LNCaP clone FGC (cell line): ENCODE results near the gene VLDLR.

Experiments
- DNase-seq: peaks from one replicate; pipeline ENCODE4 v3.0.0-alpha.2; 2011; ENCODE audit warnings: low read depth
- H3K4me3 ChIP-seq: 2 replicates; pipeline ENCODE4 v1.5.1; 2011; ENCODE audit warnings: mild to moderate bottlenecking, low read depth, low read length, control low read depth
- CTCF ChIP-seq: IDR thresholded peaks from 2 replicates; pipeline ENCODE4 v1.5.1; 2012; ENCODE audit warnings: mild to moderate bottlenecking; ENCODE audit not compliant: control insufficient read depth, insufficient read depth; ENCODE audit errors: extremely low read depth

VLDLR gene

GRCh38 chr9:2605246-2605645, 16.3 kb upstream of the VLDLR start:
- H3K4me3 ChIP-seq: no peak overlapping the region
- no peak for DNase-seq
- TF ChIP-seq CTCF: no peak

- no peak for TF ChIP-seq CTCF
- H3K4me3 ChIP-seq: no peak overlapping the region
- no peak for DNase-seq
These were observed 13.3 kb upstream of the VLDLR start for GRCh38 chr9:2608276-2608675.

- no peak for TF ChIP-seq CTCF
- DNase-seq: no peak
- H3K4me3 ChIP-seq: no peak overlapping the region
These were observed 10.6 kb upstream of the VLDLR start for GRCh38 chr9:2610985-2611384.

- no peak overlapping the region for H3K4me3 ChIP-seq
- TF ChIP-seq CTCF: no peak
- DNase-seq: no peak
These were observed 9.6 kb upstream of the VLDLR start for GRCh38 chr9:2611961-2612360.

- no peak for TF ChIP-seq CTCF
- DNase-seq: peak; percentile 82
- no peak overlapping the region for H3K4me3 ChIP-seq
These were observed 7.8 kb upstream of the VLDLR start for GRCh38 chr9:2613730-2614271.

- no peak overlapping the region for H3K4me3 ChIP-seq
- DNase-seq: no peak
- TF ChIP-seq CTCF: no peak
These were observed 6.1 kb upstream of the VLDLR start for GRCh38 chr9:2615497-2615896.

GRCh38 chr9:2616692-2617377, 4.8 kb upstream of the VLDLR start:
- DNase-seq: no peak
- no peak overlapping the region for H3K4me3 ChIP-seq
- no peak for TF ChIP-seq CTCF
